HG03064 (cell line): ENCODE data around the gene SNTG2.

Source experiments
- ATAC-seq: cut with Tn5 transposase; IDR thresholded peaks from one replicate; pipeline ENCODE4 v1.9.1; 2021; ENCODE audit warnings: low read depth; ENCODE audit not compliant: unreplicated experiment

SNTG2 gene

DNA sequence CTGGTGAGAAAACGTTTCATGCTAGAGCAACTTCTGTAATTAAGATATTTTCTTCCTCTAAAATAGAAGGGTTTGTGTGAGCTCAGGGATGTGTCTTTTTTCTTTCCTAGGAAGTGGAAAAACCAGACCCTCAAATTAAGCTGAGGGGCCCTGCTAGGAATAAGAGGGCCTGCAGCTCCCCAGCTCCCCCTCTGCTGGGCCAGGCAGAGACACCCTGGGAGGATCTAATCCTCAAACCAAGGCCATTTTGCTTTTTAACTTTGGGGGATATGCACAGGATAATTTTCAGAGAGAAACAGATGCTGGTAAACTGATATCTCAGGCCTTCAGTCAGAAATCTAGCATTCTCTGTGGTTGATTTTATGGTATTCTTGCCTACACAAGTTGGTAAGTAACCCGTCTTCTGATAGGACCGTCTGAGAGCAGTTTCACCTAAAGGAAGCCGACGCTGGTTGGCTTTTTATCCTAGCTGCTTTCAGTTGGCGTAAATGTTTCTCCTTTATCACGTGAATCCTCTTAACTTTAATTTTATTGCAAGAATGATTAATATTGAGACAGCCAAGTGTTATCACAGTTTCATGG lies 34.8 kb downstream of the SNTG2 start:
- no peak for ATAC-seq

DNA sequence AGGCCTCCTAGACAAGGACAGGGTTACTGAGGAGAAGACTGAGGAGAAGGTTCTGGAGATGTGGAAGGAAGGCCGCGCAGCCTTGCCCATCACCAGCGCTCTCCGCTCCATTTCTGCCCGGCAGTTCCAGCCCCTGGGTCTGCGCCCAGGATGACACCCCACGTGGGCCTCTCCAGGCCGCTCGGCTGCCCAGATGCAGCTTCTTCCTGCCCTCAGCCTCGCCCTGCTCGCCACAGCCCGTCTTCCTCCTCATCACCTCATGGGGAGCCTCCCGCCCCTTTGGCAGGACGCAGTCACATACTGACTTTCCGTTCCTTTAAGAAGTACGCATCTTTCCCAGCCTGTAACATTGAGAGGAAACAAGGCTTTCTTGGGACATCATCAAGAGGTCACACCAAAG lies 37.1 kb downstream of the SNTG2 start:
- no peak for ATAC-seq

DNA sequence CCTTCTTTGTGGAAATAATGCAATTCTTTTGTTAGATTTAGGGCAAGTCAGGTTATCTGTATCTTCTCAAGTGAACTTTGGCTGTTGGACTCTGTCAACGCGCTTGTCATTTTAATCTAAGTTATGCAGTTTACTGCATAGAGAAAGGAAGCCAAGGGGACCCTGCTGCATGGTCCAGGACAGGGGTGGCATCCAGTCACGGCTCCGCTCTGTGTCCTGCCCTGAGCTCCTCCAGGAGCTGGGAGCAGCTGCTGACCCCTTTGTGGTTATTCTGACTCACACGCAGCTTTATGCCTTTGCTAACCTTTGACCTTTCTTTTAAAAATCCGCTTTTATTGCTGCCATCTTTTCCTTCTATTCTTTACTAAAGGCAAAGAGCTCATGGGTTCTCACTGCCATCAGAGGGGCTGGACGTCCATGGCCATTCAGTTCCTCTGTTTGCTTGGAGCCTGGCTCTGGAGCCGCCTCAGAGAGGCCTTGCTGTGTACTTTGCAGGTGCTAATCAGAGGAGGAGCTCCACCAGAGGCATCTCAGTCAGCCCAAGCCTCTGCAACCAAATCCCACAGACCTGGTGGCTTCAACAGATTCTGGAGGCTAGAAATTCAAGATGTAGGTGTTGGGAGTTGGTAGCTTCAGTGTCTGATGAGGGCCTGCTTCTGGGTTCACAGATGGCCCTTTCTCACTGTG lies 39.3 kb downstream of the SNTG2 start:
- no peak for ATAC-seq

DNA sequence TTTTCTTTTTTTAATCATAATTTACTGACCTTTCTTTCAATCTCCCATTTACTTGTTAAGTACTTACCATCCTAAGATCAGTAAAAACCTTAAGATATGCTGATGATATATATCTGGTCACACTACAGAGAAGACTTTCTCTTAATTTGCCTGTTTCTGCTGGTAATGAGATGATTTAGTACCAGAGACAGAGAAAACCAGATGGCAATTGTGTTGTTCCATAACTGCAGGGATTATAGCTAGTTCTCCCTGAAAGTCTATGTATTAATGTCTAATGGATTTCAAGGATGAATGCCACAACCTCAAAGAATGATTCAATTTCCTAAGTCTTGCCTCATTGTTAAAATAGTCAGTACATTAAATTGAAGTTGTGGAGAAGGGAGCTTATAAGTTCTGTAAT lies 40.3 kb downstream of the SNTG2 start:
- ATAC-seq: no peak

DNA sequence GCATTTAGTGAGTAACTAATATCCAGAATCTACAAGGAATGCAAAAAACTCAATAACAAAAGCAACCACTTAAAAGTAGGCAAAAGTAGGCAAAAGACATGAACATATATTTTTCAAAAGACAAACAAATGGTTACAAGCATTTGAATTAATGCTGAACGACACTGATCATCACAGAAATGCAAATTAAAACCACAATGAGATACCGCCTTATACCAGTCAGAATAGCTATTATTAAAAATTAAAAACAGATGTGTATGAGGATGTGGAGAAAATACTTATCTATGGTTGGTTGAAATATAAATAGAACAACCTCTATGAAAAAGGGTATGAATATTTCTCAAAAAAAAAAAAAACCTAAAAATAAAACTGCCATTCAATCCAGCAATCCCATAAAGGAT lies 51.7 kb downstream of the SNTG2 start:
- ATAC-seq: no peak

DNA sequence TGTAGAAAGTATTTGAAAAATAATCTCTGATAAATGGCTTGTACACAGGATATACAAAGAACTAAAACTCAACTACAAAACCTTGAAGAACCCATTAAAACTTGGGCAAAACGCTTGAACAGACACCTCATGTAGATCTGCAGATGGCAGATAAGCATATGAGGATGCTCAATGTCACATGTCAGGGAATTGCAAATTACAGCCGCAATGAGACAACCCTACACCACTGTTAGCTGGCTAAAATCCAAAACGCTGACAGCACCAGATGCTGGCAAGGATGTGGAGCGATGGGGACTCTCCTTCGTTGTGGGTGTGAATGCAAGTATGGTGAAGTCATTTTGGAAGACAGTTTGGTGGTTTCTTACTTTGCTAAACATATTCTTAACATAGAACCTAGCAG lies 53.7 kb downstream of the SNTG2 start:
- no peak for ATAC-seq

DNA sequence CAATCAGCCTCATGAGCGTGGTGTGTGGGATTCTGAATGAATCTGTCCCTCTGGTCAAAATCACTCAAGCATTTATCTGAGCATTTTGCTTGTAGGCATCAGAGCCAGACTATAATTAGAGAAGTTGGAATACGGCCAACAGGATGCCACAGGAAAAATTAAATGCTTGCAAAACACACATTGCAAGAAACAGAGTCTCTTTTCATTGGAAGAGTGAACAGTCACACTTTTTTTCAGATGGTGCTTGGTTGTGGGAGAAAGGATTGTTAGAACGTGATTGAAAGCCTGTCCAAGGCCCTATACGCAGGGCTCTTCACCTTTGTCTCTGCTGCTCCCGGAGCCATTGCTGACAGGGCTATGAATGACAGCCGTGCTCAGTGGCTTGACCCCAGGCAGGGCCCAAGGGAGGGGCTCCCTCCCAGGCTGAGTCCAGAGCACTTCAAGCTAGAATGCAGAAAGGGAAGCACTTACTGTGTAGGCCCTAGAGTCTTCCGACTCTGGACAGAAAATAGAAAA lies 59.8 kb downstream of the SNTG2 start:
- ATAC-seq: no peak

DNA sequence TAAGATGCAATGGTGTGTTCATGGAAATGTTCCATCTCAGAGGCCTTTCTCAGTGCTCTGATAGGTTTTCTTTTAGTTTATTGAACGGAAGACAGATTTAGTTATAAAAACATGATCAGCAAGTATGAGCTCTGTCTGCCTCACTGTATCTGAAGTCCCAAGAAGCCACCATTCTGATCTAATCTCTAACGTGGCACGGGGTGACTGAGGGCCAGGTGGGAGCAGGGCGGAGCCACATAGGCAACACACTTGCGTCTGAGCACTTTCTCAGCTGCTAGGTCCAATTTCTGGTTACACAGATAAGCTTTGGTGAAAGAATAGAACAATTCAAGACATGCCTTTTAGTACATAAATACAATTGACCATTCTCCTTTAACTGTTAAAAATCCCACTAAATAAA lies 60.4 kb downstream of the SNTG2 start:
- ATAC-seq: no peak

DNA sequence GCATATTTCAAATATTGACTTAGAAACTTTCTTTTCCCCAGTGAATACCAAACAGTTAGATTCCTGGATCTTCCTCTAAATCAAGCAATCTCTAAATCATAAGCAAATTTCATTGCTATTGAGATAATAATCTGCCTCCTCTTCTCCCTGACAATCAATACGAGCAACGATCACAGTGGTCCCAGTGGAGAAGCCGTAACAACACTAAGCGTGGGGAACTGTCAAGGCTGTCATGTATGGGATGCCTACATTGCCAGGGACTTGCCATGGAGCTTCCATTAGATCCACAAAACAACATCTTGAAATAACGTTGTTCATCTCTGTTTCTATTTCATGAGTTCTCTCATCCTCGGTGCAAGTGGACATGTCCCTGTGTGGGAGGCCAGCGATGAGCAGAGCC lies 61.3 kb downstream of the SNTG2 start:
- ATAC-seq: no peak

DNA sequence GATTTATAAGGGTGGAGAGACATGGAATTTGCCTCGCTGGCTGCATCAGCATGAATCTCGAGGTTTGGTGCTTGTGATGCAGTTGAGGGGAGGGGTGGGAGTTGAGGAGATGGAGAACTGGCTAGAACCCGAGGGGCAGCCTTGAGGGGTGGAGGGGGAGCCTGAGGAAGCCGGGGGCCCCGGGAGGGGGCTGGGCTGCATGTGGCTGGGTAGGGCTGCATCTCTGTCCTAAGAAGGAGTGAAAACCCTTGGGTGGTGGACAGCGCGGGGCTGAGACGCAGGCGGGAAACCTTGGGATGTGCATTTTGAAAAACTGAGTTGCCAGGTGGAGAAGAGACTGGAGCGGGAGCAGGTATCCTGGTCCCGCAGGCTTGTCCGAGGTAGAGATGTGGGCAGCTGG lies 64.2 kb downstream of the SNTG2 start:
- no peak for ATAC-seq

DNA sequence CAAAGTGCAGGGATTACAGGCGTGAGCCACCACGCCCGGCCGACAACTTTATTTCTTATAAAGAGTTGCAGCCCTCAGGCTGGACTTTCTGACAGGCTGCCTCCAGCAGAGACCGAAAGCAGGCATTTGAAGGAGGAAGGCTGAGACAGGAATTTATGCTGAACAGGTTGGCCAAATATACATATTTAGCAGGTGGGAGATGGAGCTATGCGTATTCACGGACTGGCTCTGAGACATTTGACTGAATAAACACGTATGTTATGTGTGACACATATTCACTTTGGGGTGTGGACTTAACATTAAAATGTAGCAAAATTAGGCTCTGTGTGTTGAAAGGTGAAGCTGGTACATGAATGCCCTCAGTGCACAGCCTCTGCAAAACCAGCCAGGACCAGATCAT lies 65.9 kb downstream of the SNTG2 start:
- no peak for ATAC-seq

DNA sequence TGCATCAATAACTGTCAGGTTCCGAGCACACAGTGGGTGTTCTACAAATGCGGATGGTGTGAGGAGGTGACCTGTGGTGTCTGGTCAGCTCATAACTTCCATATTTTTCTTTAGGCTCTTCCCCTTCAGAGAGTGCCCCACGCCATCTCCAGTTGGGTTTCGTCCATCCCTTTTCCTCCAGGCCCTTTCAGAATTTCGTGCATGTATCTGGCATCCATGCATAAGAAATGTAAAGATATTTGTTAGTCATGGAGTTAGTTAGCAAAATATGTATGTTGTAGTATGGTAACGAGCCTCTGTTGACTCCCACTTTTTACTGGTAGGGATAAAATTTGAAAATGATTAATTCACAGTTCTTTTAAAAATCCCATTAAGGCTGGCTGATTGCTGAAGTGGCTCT lies 67.2 kb downstream of the SNTG2 start:
- ATAC-seq: no peak

DNA sequence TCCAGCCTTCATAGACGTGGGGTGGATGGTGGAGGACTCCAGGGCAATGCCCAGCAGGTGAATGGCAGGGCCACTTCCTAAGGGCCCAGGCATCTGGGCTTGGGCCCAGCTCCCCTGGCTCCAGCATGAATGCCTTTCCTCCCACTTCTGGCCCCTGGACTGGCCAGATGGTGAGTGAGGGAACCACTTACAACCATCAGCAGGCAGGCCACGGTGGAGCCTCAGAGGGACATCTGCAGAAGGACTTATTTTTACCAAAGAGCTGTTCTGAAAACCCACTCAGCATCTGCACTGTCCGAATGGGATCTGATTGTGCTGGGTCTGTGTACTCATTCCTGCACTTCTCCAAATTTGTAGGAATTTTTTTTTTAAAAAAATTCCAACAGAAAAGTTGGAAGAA lies 69.6 kb downstream of the SNTG2 start:
- ATAC-seq: no peak

DNA sequence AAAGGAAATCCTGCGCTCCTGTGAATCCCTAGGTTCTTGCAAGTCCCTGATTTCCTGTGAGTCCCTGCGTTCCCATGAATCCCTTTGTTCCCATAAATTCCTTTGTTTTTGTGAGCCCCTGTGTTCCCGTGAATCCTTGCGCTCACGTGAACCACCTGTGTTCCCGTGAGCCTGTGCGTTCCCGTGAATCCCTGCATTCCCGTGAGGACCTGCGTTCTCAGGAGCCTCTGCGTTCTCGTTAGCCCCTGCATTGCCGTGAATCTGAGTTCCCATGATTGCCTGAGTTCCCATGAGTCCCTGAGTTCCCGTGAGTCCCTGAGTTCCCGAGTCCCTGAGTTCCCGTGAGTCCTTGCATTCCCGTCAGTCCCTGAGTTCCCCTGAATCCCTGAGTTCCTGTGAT lies 71.5 kb downstream of the SNTG2 start:
- ATAC-seq: no peak

DNA sequence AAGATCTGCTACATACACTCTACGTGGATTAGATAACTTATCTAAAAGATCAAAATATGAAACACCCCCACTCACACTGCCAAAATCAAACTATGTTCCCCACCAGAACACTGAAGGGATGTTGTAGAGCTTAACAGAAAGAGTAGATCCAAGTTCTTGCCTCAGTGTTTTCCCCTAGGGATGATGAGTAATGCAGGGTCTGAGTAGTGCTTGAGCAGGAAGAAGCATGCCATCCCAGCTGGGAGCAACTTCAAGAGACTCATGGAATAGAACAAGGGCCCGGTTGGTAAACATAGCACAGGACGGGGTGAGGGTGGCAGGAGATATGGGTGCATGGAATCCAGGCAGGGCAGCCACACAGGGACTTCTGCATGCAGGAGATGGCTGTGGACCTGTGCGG lies 74.3 kb downstream of the SNTG2 start:
- ATAC-seq: no peak

DNA sequence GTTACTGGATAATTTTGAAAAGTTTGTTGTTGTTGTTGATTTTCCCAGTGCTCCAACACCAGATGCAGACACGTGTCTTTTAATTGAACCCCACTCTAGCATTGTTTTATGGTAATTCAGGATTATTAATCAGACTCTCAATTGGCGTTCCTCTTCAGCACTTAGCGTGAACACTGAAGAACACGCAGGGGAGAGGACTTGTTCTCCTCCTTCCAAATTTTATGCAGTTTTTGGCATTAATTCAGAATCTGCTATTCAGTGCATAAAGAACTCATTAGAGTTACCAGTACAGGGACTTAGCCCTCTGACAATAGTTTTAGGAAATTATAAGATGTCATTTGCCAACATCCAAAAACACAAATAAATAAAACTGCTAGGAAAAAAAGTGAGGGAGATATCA lies 75.5 kb downstream of the SNTG2 start:
- no peak for ATAC-seq

DNA sequence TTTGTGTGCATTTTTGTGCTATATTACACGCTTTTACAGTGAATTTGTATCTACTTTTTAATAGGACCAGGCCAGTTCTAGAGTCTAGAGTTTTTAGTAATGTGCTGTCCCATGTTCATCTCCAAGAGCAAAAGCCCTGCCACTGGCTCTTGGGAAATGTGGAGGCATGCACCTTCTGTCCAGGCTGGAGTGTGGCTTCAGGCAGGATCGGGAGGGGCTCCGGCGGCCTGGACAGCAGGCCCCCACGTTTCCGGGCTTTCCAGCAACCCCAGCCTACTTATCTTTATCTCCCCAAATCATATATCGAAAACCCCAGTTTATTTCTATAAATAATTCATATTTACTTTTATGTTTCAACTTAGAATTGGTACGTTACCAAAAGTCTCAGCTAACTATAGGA lies 78.2 kb downstream of the SNTG2 start:
- no peak for ATAC-seq

DNA sequence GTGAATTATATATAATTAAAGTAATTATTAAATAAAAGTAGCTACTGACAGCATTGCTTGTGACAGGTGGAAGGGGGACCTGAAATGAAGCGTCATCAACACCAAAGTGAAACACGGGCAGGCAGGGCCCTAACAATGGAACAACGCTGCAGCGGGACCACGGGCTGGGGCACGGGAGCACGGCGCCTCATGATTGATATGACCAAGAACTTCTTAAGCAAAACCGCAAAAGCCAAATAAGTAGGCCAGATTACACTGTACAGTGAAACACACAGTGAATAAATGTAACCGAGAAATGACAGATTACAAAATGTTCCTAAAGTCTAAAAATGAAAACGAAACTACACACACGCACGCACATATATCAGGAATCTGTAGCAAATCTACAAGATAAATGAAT lies 81.4 kb downstream of the SNTG2 start:
- ATAC-seq: no peak

DNA sequence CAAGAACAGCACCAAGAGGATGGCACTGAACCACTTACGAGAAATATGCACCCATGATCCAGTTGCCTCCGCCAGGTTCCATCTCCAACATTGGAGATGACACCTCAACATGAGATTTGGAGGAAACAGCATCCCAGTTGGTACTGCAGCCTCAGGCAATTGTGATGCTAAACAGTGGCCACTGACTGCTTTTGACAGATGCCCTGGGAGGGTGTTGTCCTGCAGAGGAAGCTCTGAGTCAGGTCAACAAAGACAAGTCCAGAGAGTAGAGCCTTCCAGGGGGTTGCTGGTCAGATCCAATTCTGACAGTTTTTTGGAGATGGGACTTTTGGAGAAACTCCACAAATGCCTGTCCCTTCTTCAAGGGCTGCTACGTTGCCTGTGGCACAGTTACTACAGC lies 82.4 kb downstream of the SNTG2 start:
- ATAC-seq: no peak

DNA sequence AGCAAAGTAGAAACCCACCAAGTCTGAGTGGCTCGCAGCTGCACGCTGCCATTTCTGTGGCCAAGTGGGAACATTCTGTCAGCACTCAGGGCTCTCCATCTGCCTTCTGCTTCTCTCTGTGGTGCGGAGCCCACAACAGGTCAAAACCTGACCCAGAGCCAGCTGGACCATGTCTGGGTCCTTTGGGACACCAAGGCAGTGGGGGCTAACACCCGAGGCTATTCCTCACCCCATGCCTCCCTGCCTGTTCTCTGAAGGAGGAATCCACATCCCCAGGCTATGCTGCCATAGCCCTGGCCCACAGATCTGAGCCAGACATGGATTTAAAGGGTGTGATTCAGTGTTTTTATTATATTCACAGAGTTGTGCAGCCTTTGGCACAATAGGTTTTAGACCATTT lies 86.4 kb downstream of the SNTG2 start:
- no peak for ATAC-seq

DNA sequence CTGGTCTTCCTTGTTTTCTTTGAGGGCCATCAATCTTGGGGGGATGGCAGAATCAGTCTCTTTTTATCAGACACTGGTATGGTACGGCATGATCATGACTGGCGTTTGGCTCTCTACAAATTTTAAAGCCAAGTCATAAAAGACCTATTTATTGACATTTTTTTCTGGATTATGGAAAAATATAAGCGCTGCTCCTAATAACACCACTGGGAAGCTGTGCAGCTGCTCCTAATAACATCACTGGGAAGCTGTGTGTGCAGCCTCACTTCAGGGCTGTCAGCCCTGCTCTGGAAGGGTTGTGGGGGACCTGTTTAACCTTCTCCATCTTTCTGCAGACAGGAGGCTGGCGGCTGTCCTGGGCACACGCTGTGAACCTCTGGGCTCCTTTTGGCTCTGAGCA lies 88.9 kb downstream of the SNTG2 start:
- ATAC-seq: no peak

DNA sequence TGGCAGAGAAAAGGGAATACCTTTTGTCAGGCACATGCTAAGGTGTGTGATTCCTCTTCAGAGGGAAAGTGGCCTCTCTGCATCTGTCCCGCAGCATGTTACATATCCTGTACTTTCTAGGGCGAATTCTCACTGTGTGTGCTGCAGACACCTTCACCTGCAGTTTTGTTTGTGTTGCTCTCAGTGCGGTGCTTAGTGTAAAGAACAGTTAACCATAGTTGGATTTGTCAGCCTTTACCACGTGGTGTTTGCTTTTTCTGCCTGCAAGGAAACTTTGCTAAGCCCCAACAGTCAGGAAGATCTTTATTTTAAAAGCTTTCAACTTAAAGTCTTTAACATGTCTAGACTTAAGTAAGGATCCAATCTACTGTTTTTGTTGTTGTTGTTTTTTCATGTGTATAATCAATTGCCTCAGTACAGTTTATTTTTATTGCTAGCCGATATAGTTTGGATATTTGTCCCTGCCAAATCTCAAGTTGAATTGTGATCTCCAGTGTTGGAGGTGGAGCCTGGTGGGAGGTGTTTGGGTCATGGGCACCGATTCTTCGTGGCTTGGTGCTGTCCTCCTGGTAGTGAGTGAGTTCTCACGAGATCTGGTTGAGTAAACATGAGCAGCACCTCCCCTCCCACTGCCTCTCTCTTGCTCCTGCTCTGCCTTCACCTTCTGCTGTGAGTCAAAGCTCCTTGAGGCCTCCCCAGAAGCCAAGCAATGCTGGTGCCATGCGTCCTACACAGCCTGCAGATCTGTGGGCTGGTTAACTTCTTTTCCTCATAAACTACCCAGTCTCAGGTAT lies 90.6 kb downstream of the SNTG2 start:
- ATAC-seq: no peak
